Measurements from ENCODE around the gene NANOS3.

DNA sequence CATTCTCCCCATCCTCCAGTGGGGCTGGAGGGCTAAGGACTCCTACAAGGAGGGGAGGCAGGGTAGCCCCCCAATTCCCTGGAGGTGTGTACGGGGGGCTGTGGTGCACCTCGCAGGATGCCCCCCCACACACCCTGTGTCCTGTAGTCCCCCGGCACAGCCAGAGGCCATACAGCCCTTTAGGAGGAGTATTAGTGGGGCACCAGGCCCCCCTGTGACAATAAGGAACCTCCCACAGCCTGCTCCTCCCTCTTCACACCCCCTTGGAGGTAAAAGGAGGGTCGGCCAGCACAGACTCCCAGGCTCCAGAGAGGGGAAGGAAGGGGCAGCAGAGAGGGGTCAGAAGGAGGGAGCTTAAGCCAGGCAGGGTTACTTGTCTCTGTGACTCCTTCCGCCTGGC, at the start of gene NANOS3:
- TF ChIP-seq, protein P1, sequence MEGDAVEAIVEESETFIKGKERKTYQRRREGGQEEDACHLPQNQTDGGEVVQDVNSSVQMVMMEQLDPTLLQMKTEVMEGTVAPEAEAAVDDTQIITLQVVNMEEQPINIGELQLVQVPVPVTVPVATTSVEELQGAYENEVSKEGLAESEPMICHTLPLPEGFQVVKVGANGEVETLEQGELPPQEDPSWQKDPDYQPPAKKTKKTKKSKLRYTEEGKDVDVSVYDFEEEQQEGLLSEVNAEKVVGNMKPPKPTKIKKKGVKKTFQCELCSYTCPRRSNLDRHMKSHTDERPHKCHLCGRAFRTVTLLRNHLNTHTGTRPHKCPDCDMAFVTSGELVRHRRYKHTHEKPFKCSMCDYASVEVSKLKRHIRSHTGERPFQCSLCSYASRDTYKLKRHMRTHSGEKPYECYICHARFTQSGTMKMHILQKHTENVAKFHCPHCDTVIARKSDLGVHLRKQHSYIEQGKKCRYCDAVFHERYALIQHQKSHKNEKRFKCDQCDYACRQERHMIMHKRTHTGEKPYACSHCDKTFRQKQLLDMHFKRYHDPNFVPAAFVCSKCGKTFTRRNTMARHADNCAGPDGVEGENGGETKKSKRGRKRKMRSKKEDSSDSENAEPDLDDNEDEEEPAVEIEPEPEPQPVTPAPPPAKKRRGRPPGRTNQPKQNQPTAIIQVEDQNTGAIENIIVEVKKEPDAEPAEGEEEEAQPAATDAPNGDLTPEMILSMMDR (conservative IDR thresholded peaks at IDR 0.05; ENCODE audit: low read depth in 2 of 2), result no peak
- TF ChIP-seq POLR2AphosphoS5 (IDR thresholded peaks at IDR 0.05; ENCODE audit: low read depth) (no peak), CREB1 (CRISPR knock-in tag; IDR thresholded peaks at IDR 0.05; ENCODE audit: low read depth) (no peak), EZH2 (IDR thresholded peaks at IDR 0.05; ENCODE audit: low read depth, unreplicated experiment) (no peak), JUNB (IDR thresholded peaks at IDR 0.05; ENCODE audit: unreplicated experiment) (no peak), EZH2phosphoT487 (IDR thresholded peaks at IDR 0.05; ENCODE audit: unreplicated experiment) (no peak)

All from GM23338 (cell line).